ENCODE data around the gene ACAP2. TPM values are rescaled to one million over a fixed set of nuclear protein-coding genes. Genes with fewer than 3 reads are reported as not detected.
"Not testable (repeated sequence)": the region's sequence is repeated elsewhere in the genome, so short reads cannot be mapped to it uniquely, and the experiment has no call there.

Gene ACAP2
- total RNA-seq, 1 donor from 2014 or later: 13.2 TPM

DNA sequence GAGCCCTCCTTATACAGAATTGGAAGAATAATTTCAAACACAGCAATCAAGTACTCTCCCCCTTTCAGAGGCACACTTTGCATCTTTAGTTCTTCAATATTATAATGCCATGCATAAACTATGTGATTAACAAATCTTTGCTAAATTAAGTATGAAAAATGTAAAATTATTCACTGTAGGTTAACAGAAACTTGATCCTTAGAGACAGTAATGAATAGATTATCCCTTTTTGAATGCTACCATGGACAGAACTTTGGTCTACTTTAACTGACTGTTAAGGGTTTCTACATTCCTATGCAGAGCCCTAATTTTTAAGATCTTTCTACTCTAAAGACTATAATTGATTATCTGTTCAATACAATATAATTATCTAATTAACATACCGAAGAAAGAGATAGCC lies 146.2 kb downstream of the ACAP2 start:
- DNase-seq (ENCODE audit: low spot score): no peak
- ATAC-seq: no peak

DNA sequence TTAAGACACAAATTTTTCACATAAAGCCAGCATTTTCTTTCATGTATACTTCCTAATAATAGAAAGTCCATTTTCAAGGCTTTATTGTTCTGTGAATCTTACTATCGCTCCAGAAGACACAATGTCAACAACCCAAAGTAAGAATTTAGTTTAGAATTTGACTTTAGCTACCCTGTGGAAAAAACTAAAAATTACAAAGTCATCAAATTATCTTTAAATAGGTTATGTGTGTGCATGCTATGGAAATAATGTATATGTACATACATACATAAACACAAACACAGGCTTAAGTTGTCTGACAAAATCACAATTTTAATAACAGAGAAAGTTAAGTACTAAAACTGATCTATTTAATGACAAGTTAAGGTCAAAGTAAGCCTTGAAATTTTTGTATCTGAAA lies 151.7 kb downstream of the ACAP2 start:
- ATAC-seq (no peak), DNase-seq (ENCODE audit: low spot score) (no peak)

DNA sequence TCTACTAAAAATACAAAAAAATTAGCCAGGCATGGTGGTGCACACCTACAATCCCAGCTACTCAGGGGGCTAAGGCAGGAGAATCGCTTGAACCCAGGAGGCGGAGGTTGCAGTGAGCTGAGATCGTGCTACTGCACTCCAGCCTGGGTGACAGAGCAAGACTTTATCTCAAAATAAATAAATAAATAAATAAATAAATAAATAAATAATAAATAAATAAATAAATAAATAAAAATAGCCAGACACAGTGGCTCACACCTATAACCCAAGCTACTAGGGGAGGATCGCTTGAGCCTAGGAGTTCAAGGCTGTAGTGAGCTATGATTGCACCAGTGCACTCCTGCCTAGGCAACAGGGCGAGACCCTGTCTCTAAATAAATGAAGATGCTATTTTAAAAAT lies 152.2 kb downstream of the ACAP2 start:
- not testable (repeated sequence) for DNase-seq (ENCODE audit: low spot score); ATAC-seq

DNA sequence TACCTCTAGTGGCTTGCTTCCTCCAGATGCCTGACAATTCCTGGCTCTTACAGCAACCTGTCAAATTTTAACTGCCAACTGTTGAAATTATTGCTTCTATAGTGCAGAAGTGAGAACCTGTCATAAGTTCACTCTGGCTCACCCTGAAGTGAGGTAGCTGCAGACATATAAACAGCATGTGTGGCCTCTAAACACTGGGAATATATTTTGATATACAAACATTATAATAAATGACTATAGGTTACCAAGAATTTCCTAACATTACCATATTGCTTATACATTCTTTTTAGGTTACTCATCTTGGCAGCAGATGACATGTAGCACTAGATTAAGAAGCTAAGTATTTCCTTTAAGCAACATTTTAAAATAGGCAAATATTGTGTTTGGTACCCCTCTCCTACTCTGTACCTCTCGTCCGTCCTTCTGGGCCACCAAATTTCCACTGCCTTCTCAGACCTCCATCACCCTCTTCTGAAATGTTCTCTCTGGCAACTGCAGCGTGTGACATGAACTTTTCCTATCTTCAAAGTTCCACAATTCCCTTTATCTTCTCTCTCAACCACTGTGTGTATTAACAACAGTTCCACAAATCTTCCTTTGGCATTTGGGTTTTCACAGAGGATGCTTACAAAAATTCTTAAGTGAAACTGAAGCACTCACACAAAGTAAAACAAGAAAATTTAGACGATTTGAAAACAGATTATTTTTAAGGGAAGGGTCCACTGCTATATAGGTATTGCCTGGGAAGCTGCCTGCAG lies 156.5 kb downstream of the ACAP2 start:
- DNase-seq (ENCODE audit: low spot score): no peak

DNA sequence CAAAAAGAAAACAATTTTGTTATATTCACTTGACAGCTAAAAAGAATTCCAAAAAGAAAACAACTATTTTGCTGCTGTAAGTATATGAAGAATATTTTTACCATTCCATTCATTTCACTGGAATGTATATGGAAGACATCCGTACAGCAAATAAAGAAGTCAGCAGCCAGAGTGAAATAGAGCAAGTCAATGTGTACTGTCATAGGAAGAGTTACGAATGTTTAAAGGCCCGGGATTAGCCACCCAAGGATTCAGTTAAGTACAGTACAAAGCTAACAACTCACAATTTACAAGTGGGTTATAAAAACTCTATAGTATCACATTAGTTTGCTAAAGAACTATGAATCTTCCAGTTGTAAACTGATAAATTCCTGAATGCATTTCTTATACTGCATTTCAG lies 157.4 kb downstream of the ACAP2 start:
- no peak for DNase-seq (ENCODE audit: low spot score)
- no peak for ATAC-seq

More for the DNA sequence above, 156.5 kb downstream of the ACAP2 start:
- ATAC-seq: no peak

DNA sequence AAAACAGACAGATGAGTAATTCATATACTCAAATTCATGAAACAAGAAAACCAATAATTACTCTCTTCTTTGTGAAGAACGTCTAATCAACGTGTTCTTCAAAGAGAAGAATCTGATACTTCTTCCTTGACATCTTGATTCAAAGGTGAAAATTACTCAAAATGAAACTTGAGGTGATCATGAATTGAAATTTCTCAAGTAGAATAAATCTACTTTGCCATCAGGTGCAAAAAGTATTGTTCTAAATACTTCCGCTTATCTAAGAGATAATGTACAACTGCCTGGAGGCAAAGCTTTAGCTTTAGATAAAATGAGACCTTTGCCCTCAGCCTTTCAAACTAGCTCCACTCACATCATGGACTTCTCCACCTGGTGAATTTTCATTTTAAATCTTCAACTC lies 158.0 kb downstream of the ACAP2 start:
- ATAC-seq (peak; percentile 32), DNase-seq (ENCODE audit: low spot score) (no peak)

DNA sequence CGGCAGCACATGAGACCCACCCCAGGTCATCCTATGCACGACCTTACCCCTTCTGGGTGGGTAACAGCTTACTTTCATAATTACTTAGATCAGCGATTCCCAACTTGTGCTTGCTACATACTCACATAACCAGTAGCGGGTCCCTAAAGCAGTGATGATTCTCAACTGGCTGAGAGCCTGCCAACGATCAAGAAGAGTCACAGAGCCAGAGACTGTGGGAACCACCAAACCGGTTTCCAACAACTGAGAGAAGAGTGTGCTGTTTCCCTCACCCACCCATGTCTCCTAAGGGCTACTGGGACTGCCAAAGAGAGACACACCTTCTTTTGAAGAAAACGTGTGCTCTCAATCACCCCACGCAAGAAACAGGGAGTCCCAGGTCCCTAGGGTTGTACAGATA lies 159.9 kb downstream of the ACAP2 start:
- DNase-seq (ENCODE audit: low spot score): no peak

DNA sequence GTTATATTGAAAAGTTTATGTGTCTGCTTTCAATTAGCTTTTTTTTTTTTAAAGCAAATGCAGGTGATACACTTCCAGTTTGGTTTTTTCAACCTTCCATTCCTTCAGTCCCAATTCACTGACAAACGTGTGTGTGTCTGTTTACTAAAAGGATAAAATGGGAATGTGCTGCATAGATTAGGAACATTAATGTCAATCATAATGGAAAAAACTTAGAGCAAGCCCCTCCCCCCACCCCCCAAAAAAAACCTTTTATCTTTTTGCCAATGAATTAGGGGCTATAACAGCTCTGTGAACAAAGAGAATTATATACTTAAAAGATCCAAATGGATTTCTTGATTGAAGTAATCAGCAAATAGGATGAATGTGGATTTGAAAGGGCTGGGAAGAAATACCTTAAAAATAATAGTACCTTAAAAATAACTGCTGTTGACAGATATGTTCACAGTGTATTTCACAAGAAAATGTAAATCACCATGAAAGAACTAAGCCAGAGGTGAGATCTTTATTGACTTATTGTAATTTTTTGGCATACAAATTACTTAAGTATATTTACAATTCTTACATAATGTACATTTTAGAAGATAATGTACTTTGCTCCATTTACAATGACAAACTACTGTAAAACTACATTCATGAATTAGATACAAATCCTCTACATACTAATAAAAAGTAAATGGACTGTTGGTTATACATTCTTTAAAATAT lies 168.4 kb downstream of the ACAP2 start:
- DNase-seq (ENCODE audit: low spot score): no peak
- ATAC-seq: no peak

More for the DNA sequence above, 159.9 kb downstream of the ACAP2 start:
- ATAC-seq: no peak

DNA sequence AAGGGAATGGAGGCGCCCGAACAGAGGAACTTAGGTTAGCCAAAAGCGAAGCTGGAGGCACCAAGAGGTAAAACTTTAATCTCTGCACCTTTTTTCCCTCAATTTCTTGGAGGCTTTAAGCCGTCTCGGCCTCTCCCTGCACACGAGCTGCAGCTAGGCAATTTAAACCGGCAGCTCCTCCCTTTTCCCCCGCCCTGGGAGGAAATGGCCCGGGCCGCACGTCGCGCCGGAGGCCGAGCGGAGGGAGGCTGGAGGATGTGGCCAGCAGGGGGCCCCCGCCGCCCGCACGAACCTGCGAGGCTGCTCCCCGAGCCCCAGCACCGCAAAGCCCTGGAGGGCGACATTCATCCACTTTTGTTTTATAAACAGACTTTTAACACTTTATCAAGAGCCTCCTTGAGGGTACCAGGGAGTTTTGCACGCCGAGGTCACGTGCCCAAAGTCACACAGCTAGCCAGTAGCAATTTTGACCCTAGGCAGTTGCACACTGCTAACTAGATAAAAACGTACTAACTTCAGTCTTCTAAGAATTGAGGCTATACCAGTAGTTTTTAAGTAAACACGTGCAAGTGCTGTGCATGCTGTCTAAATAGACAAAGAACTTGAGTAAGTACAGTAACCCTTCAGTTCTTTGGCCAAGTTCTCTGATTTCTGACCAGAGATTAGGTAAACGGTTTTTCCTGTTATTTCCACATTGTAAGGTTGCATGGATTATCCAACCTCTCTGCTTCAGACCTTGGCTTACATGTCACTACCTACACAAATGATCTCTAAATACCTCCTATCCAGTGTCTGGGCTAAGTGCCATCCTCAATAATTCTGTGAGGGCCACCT lies 171.2 kb downstream of the ACAP2 start:
- DNase-seq (ENCODE audit: low spot score) (peak; percentile 89), ATAC-seq (peak; percentile 90)

DNA sequence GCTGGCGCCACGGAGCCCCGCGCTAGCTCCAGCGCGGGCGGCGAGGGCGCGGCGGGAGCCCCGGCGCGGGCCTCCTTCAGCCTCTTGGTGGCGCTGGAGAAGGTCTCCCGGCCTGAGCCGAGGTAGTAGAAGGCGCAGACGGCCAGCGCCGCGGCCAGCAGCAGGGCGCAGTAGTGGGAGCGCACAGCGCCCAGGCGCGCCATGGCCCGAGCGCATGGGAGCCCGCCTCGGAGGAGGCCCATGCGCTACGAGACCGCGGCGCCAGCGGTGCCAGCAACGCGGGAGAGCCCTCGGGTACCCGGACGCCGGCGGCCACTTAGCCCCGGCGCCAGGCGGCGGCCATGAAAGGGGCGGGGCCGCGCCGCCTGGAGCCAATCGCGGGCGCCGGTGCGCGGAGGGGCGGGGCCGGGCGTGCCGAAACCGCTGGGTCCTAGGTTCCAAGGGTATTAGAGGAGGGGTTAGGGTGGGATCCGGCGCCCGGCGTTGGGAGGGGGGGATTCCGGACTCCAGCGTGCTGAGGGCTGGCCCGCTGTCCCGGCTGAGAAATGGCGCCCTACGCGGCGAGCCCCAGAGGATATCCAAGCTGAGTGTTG lies 171.9 kb downstream of the ACAP2 start, which contains the start of gene XXYLT1:
Gene XXYLT1 (minus strand): TSS at position 343 of the 593 bp plus-strand sequence. CDS start 101 bp downstream, at position 242.
- peak; percentile 92 for ATAC-seq
- peak; percentile 91 for DNase-seq (ENCODE audit: low spot score)

DNA sequence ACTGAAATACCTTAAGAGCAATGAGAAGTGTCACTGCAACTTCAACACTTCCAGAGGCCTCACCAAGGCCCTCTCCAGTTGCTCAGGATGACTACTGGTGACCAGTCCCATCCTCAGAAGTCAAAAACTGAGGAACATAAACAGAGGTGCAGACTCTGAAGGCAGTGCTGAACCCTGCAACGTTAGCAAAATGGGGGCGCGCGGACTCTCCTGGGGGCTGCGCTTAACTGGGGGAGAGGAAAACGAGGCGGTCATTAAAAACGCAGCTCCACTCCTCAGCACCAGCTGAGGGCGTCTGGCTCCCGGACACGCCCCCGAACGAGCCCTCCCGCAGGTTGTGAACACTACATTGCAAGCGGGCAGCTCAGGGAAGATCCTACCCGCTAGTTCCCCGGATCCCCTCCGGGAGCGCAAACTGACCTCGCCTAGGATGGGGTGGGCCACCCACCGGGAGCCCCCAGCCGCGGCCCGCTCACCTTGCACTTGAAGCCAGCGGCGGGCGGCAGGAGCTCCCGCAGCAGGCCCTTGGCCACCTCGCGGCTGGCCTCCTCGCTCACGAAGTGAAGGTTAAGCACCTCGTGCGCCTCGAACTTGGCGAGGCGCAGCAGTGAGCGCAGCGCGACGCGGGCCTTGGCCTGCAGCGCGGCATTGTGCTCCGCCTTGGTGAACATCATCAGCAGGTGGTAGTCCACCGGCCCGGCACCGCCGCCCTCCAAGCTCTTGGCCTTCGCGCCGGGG lies 172.6 kb downstream of the ACAP2 start:
- ATAC-seq: peak; percentile 7

DNA sequence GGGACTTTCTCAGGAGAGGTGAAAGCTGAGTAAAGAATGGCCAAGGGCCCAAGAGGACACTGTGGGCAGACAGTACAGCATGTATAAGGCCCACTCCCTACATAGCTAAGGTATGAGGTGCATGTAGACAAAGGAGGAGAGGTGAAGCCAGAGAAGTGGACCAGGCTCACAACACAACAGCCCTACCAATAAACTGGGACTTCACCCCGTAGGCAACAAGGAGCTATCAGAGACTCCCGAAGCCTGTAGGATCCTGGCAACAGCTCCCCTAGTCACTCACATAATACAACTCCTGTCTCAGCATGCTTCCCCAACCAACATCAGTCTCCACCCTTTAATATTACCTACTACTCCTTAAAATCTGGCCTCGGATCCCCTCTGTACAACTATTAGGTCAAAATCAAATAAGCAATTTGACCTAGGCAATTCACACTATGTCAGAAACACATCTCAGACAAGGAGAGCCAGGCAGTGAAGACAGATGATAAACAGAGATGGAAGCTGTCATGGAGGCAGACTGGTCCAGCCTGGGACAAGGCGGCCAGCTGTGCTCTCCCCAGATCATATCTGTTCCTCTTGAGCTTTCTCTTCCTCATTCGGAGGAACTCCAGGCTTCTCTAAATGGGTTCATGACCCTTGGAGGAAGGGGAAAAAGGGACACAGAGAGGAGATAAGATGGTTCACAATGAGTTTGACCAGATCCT lies 173.3 kb downstream of the ACAP2 start:
- DNase-seq (ENCODE audit: low spot score): no peak
- ATAC-seq: no peak

More for the DNA sequence above, 172.6 kb downstream of the ACAP2 start:
- DNase-seq (ENCODE audit: low spot score): no peak

DNA sequence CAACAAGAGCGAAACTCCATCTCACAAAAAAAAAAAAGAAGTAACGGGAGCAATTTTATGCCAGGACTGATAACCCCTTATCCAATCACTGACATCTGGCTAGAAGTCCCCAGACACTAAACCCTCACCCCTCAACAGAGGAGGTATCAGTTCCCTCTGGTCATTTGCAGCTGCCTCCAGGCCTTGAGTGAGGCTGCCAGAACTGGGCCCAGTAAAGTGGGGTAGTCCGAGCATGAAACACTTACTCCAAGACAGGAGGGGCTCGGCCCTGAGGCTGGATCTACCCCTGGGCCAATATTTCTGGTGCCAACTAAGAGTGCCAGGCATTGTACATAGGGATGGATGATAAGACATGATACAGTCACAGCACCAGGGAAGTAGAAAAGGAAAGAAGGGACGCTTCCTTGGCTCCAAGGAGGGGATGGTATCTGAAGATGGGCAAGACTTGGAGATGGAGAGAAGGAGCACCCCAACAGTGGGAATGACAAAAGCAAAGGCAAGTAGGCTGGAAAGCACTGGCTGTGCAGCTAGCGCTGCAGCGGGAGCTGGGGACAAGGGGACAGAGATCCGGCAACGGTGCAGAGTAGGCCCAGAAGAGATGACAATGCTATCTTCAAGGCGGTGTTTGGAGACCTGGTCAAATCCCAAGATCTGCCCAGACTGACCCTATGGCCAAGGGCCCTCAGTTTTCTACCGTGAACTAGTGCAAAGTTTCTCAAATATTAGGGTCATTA lies 174.1 kb downstream of the ACAP2 start:
- DNase-seq (ENCODE audit: low spot score) (no peak), ATAC-seq (no peak)

DNA sequence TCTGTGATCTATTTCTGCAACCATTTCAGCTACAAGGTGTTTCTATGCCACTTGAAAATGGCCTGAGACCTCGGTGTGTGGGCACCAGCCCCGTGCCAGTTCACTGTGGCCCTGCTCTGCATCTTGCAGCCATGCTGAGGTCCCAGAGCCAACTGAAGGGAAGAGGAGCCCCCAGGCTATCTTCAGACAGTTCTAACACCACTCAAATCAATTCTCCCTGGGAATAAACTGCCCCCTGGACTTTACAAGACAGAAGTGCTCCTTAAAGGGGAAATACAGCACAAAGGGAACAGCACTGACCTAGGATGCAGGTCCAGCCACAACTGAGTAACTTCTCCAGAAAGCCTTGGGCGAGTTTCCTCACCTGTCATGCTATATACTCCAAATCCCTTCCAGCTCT lies 175.7 kb downstream of the ACAP2 start:
- no peak for ATAC-seq

DNA sequence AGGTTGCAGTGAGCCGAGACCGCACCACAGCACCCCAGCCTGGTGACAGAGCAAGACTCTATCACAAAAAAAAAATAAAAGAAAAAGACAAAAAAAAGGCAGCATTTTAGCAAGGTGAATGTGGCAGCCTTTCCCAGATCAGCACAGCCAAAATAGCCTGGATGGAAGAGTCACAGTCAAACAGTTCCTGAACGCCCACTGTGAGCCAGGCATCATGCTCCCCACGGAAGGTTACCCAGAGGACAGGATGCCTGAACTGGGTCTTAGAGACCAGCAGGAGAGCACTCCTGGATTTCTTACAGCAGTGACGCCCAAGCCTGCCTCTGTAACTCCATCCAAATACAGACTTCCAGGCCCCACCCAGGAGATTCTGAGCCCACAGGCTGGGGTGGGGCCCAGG lies 176.4 kb downstream of the ACAP2 start:
- DNase-seq (ENCODE audit: low spot score) (no peak), ATAC-seq (no peak)

More for the DNA sequence above, 175.7 kb downstream of the ACAP2 start:
- no peak for DNase-seq (ENCODE audit: low spot score)

DNA sequence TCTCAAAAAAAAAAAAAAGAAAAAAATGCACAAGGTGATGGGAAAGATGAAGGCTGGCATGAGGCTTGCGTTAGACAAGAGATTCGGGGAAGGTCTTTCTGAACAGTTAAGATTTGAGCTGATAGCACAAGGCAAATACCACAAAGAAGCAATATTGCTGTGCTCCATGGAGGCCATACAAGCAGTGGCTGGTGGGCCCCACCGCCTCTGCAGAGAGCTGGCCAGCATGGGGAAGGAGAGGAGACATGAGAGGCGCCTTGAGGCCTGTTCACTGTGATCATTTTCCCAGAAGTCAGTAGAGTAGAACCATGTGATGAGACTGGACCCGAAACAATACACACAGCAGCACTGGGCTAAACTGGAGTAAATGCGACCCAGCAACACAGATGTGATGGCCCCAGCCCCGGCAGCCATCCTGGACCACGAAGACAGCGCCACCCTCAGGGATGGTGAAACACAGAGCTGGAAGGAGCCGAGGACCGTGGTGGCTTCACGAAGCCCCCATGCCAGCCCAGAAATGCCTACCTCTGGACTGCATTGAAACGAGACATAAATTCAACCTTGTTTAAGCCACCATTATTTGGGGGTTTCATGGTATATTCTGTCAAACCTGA lies 177.3 kb downstream of the ACAP2 start:
- no peak for ATAC-seq

DNA sequence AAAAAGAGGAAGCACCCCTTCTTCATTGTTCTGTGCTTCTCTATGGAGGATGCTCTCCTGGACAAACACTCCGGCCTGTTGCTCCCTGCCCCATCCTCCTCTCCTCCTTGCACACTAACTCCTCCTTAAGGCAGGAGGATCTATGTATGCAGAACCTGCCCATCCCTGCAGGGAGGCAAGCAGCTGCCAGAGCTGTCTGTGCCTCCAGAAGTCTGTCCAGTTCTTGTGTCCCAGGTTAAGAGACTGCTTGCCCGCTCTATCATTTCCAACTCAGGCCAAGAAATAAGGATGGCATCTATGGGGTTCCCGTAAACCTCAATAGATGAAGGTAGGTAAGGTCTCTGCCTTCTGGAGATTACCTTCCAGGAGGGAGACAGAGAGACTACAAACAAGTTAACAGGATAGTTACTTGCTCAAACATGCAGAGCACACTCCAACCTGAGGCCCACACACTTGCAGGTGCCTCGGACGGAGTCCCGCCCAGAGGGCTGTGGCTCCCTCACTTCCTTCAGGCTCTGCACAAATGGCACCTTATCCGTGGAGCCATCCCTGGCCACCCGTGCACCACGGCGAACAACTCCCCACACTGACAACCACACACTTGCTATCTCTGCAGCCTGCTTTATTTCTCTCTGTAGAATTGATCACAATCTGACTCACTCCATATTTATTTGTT lies 178.8 kb downstream of the ACAP2 start:
- no peak for ATAC-seq
- DNase-seq (ENCODE audit: low spot score): no peak

More for the DNA sequence above, 177.3 kb downstream of the ACAP2 start:
- DNase-seq (ENCODE audit: low spot score): no peak
